PFSK-1 (cell line): Measurements from ENCODE around the gene NCAM2.
A peak's percentile ranks its signal among the peaks of the same experiment; 100 is the strongest.

Experiments used
- FOXP2 ChIP-seq: optimal IDR thresholded peaks from 2 replicates; pipeline ENCODE3; 2011; ENCODE audit warnings: borderline replicate concordance, control low read depth, inconsistent platforms; ENCODE audit not compliant: insufficient read depth; ENCODE audit errors: extremely low read length, extremely low read depth
- POLR2AphosphoS5 ChIP-seq: IDR thresholded peaks from 2 replicates; pipeline ENCODE4 v1.6.1; 2012; ENCODE audit warnings: low read depth, mild to moderate bottlenecking, control low read depth, low read length, moderate library complexity
- REST ChIP-seq, 2 experiments: IDR thresholded peaks; 2 replicates each; pipeline versions ENCODE4 v1.6.1 to v1.8.0; 2011 to 2012; ENCODE audit warnings: low read depth in 2 of 2, low read length in 2 of 2, control low read depth in 1 of 2, inconsistent platforms in 1 of 2, mild to moderate bottlenecking in 1 of 2, moderate library complexity in 1 of 2; ENCODE audit not compliant: insufficient read depth in 1 of 2
- SIN3A ChIP-seq: IDR thresholded peaks from 2 replicates; pipeline ENCODE4 v1.6.1; 2012; ENCODE audit warnings: mild to moderate bottlenecking, low read length, moderate library complexity, borderline replicate concordance; ENCODE audit not compliant: insufficient read depth
- TAF1 ChIP-seq: IDR thresholded peaks from 2 replicates; pipeline ENCODE4 v1.6.1; 2012; ENCODE audit warnings: low read length, control low read depth, borderline replicate concordance; ENCODE audit not compliant: insufficient read depth

NCAM2 gene

GRCh38 chr21:20998886-20999285, 677 bp downstream of the NCAM2 start:
- TF ChIP-seq FOXP2 (no peak), SIN3A (no peak), TAF1 (no peak), REST (IDR thresholded peaks at IDR 0.05; ENCODE audit: insufficient read depth in 1 of 2, low read depth in 2 of 2, low read length in 2 of 2) (no peak), POLR2AphosphoS5 (no peak)

GRCh38 chr21:20999659-21000058, 1.4 kb downstream of the NCAM2 start:
- TF ChIP-seq REST (IDR thresholded peaks at IDR 0.05; ENCODE audit: insufficient read depth in 1 of 2, low read depth in 2 of 2, low read length in 2 of 2): 0 out of 4 replicates have a peak, but pooled peaks of 1 of the 2 experiments have one; percentile 29
- no peak for TF ChIP-seq POLR2AphosphoS5

GRCh38 chr21:21000591-21001175, 2.5 kb downstream of the NCAM2 start:
- TF ChIP-seq POLR2AphosphoS5 (no peak), SIN3A (no peak), FOXP2 (no peak), TAF1 (no peak), REST (IDR thresholded peaks at IDR 0.05; ENCODE audit: insufficient read depth in 1 of 2, low read depth in 2 of 2, low read length in 2 of 2) (no peak)

- no peak for TF ChIP-seq SIN3A
- no peak for TF ChIP-seq TAF1
- no peak for TF ChIP-seq REST (IDR thresholded peaks at IDR 0.05; ENCODE audit: insufficient read depth in 1 of 2, low read depth in 2 of 2, low read length in 2 of 2)
- TF ChIP-seq POLR2AphosphoS5: no peak
- no peak for TF ChIP-seq FOXP2
Measured at GRCh38 chr21:21001591-21002100, 3.4 kb downstream of the NCAM2 start.

GRCh38 chr21:21002153-21002552, 3.9 kb downstream of the NCAM2 start:
- TF ChIP-seq SIN3A (no peak), POLR2AphosphoS5 (no peak), TAF1 (no peak), REST (IDR thresholded peaks at IDR 0.05; ENCODE audit: insufficient read depth in 1 of 2, low read depth in 2 of 2, low read length in 2 of 2) (no peak), FOXP2 (no peak)
